ENCODE data around the gene PAIP2B.

- TF ChIP-seq EZH2phosphoT487 (IDR thresholded peaks at IDR 0.05; ENCODE audit: borderline replicate concordance) (no peak), CTCF (conservative IDR thresholded peaks at IDR 0.05; ENCODE audit: low read length) (no peak)
Measured at GRCh38 chr2:71150082-71150816, 76.7 kb downstream of the PAIP2B start.
